PC-3 (cell line): Measurements from ENCODE around the gene NR3C1. TPM values are rescaled to one million over a fixed set of nuclear protein-coding genes. Genes with fewer than 3 reads are reported as not detected.

Experiments
- ATAC-seq: fragments of 200-7000 bp; cut with Tn5 transposase; 2 replicates; pipeline ENCODE4 v1.9.1; 2020; ENCODE audit warnings: mild to moderate bottlenecking, moderate library complexity
- BruUV-seq: library from RNA; stranded (reverse); fragments of 400-500 nt; replicated peaks from 2 replicates; lab custom pipeline; 2021; lab: Mats Ljungman, UMichigan
- CTCF ChIA-PET: fragments of 300-600 bp; sonication (Branson Sonifier 250); formaldehyde crosslinking; loops from one replicate; lab custom pipeline; 2022; ENCODE audit warnings: antibody characterized with exemption; lab: Charles Lee
- POLR2A ChIA-PET: fragments of 300-600 bp; sonication (Branson Sonifier 250); formaldehyde crosslinking; loops from one replicate; lab custom pipeline; 2022; ENCODE audit warnings: antibody characterized with exemption; ENCODE audit not compliant: unreplicated experiment; lab: Charles Lee
- DNase-seq: peaks from one replicate; pipeline ENCODE4 v3.0.0-alpha.2; 2015
- H2AFZ ChIP-seq: fragments of 300-600 bp; sonication (generic); 2 replicates; pipeline ENCODE4 v1.6.0; 2016; ENCODE audit warnings: antibody characterized with exemption, low read length
- H3F3A ChIP-seq: fragments of 300-600 bp; sonication (generic); one replicate; pipeline ENCODE4 v1.6.0; 2017; ENCODE audit warnings: antibody characterized with exemption, low read length, control low read depth, mild to moderate bottlenecking; ENCODE audit not compliant: unreplicated experiment
- H3K27ac ChIP-seq: fragments of 300-600 bp; sonication (generic); 2 replicates; pipeline ENCODE4 v1.5.1; 2016; ENCODE audit warnings: mild to moderate bottlenecking, low read length
- H3K27me3 ChIP-seq: fragments of 300-600 bp; sonication (generic); 2 replicates; pipeline ENCODE4 v1.6.1; 2016; ENCODE audit warnings: low read length, mixed read lengths
- H3K36me3 ChIP-seq: fragments of 300-600 bp; sonication (generic); 2 replicates; pipeline ENCODE4 v1.6.1; 2016; ENCODE audit warnings: low read depth, mixed run types, low read length, mixed read lengths
- H3K4me1 ChIP-seq: fragments of 300-600 bp; sonication (generic); 2 replicates; pipeline ENCODE4 v1.5.1; 2016; ENCODE audit warnings: low read length; ENCODE audit not compliant: insufficient read depth
- H3K4me2 ChIP-seq: fragments of 300-600 bp; sonication (generic); 2 replicates; pipeline ENCODE4 v1.6.0; 2016; ENCODE audit warnings: low read length
- H3K4me3 ChIP-seq: fragments of 300-600 bp; sonication (generic); 2 replicates; pipeline ENCODE4 v1.5.1; 2016; ENCODE audit warnings: mild to moderate bottlenecking, low read length, mixed read lengths
- H3K79me2 ChIP-seq: fragments of 300-600 bp; sonication (generic); 2 replicates; pipeline ENCODE4 v1.6.1; 2017; ENCODE audit warnings: low read length, mixed read lengths
- H3K9ac ChIP-seq: fragments of 300-600 bp; sonication (generic); 2 replicates; pipeline ENCODE4 v1.6.0; 2016; ENCODE audit warnings: mild to moderate bottlenecking, low read length
- H3K9me2 ChIP-seq: fragments of 300-600 bp; sonication (generic); replicated peaks from 2 replicates; pipeline ENCODE4 v1.6.1; 2016; ENCODE audit warnings: mixed run types, low read length, mixed read lengths
- H3K9me3 ChIP-seq: fragments of 300-600 bp; sonication (generic); 2 replicates; pipeline ENCODE4 v1.6.1; 2016; ENCODE audit warnings: low read length, mixed read lengths
- H4K20me1 ChIP-seq: fragments of 300-600 bp; sonication (generic); 2 replicates; pipeline ENCODE4 v1.6.1; 2016; ENCODE audit warnings: low read length, mixed read lengths
- CTCF ChIP-seq: fragments of 300-600 bp; sonication (generic); conservative IDR thresholded peaks from 2 replicates; pipeline ENCODE4 v1.5.1; 2017; ENCODE audit warnings: antibody characterized with exemption, low read depth, mild to moderate bottlenecking, low read length
- EZH2 ChIP-seq: fragments of 300-600 bp; sonication (generic); IDR thresholded peaks from one replicate; pipeline ENCODE4 v1.6.1; 2017; ENCODE audit warnings: antibody characterized with exemption, mild to moderate bottlenecking, low read length; ENCODE audit not compliant: unreplicated experiment
- EZH2phosphoT487 ChIP-seq: fragments of 300-600 bp; sonication (generic); IDR thresholded peaks from 2 replicates; pipeline ENCODE4 v1.6.1; 2018; ENCODE audit warnings: mild to moderate bottlenecking, antibody characterized with exemption, low read length, borderline replicate concordance
- intact Hi-C: fragments of 100-400 bp; cut with micrococcal nuclease; formaldehyde crosslinking; loops from 2 replicates; pipeline ENCODE4 v1.9.0; 2023
- total RNA-seq: library from RNA; depleted of rRNA; stranded (reverse); fragments of >200 nt; gene quantifications from 2 replicates; pipeline ENCODE4 v1.2.3, GENCODE V29; 2014

Gene NR3C1
- total RNA-seq, 1 experiment from 2014 or later: 13.0 TPM

- Histone ChIP-seq H3K79me2 (peaks cover 68% of the 10 kb centered on the region), H3K4me1 (peaks cover 6% of the 10 kb centered on the region; the same call in 1 of the 2 replicates), H3K4me2 (no peak overlapping the region), H3K27ac (no peak overlapping the region), H3K9me3 (no peaks in the 10 kb centered on the region), H3K9ac (no peak overlapping the region), H3K27me3 (no peaks in the 10 kb centered on the region), H4K20me1 (peaks cover 4% of the 10 kb centered on the region; the same call in 1 of the 2 replicates), H2AFZ (no peak overlapping the region), H3K4me3 (no peak overlapping the region), H3F3A (no peaks in the 10 kb centered on the region), H3K36me3 (0 out of 2 replicates have a peak, but pooled peaks cover 1% of the 10 kb centered on the region), H3K9me2 (no peaks in the 10 kb centered on the region)
- ATAC-seq (no peak), DNase-seq (no peak)
- TF ChIP-seq EZH2phosphoT487: no peak
- no peak for TF ChIP-seq CTCF
- no peak for TF ChIP-seq EZH2
- ChIA-PET CTCF (no interaction called here), POLR2A (no interaction called here)
- intact Hi-C loops: no loop called here
- BruUV-seq: no TSS peak
Measured at GRCh38 chr5:143364061-143364460, 39.4 kb downstream of the NR3C1 start.

DNA sequence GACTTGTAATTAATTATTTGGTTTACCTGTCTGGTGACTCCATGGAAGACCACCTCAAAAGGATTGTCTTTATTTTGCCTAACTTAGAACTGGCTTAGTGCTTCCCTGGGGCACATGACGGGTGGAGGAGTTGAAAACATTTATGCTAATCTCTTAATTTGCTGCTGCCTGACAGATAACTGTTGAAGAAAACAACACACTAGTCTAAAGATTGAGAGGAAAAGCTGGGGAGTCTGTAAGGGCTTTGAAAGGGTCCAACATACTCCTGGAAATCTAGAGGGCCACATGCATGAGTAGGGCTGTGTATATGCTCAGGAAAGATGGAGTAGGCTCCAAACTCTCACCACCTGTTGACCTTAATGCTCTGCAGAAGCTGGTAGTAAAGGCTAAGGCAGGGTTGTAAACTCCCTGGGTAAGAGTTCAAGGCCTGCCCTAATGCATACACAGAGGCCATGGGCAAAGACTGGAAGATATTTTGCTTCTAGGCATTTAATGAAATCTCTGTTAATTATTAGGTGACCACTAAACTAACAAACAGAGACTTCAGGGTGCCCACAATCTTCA, 40.7 kb downstream of the NR3C1 start:
- BruUV-seq: no TSS peak
- no peaks in the 10 kb centered on the region for H3K27me3 ChIP-seq
- peaks cover 4% of the 10 kb centered on the region; the same call in 1 of the 2 replicates for H4K20me1 ChIP-seq
- no peaks in the 10 kb centered on the region for H3K9me2 ChIP-seq
- ATAC-seq (peak; percentile 20; the same call in 1 of the 2 replicates), DNase-seq (peak; percentile 7)
- no peak overlapping the region for H2AFZ ChIP-seq
- POLR2A ChIA-PET: no interaction called here
- no peak overlapping the region for H3K4me3 ChIP-seq
- no peak overlapping the region for H3K9ac ChIP-seq
- TF ChIP-seq EZH2phosphoT487 (no peak), CTCF (no peak), EZH2 (no peak)
- no peaks in the 10 kb centered on the region for H3K36me3 ChIP-seq
- CTCF ChIA-PET: no interaction called here
- H3K4me1 ChIP-seq: peaks cover 6% of the 10 kb centered on the region; the same call in 1 of the 2 replicates
- H3K4me2 ChIP-seq: no peak overlapping the region
- peaks cover 70% of the 10 kb centered on the region for H3K79me2 ChIP-seq
- H3K9me3 ChIP-seq: no peaks in the 10 kb centered on the region
- intact Hi-C loops: no loop called here
- H3F3A ChIP-seq: no peaks in the 10 kb centered on the region
- H3K27ac ChIP-seq: no peak overlapping the region

DNA sequence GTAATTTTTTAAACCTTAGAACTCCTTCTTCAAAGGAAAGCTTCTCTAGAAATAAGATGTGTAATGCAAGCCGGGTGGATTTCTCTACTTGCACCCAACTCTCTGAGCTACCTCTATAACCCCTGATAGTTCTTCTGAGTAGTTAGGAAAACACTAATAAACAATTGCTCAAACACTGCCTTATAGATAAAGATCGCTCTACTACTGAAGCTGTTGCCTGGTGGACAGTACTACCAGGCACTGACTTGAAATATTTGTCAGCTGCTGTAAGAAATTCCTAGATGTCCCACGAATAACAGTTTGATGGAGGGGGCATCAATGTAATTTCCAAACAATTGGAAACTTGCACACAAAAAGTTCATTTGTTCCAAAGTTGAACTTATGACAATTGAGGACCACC, 42.0 kb downstream of the NR3C1 start:
- H3K9me2 ChIP-seq: no peaks in the 10 kb centered on the region
- no peak overlapping the region for H3K27ac ChIP-seq
- peaks cover 7% of the 10 kb centered on the region; the same call in 1 of the 2 replicates for H3K4me1 ChIP-seq
- POLR2A ChIA-PET: interaction anchor here (0.6 kb wide), 1 partner anchor 181 kb away, joined by 3 read pairs; no protein-coding TSS in a partner anchor
- H3K36me3 ChIP-seq: no peaks in the 10 kb centered on the region
- no peak overlapping the region for H3K4me3 ChIP-seq
- intact Hi-C loops: no loop called here
- ATAC-seq: no peak
- no peak overlapping the region for H3K4me2 ChIP-seq
- H3K79me2 ChIP-seq: peaks cover 70% of the 10 kb centered on the region
- CTCF ChIA-PET: no interaction called here
- no peak overlapping the region for H2AFZ ChIP-seq
- no peak overlapping the region for H3K9ac ChIP-seq
- no peak for TF ChIP-seq EZH2
- TF ChIP-seq EZH2phosphoT487: no peak
- no peak for TF ChIP-seq CTCF
- no peaks in the 10 kb centered on the region for H3K9me3 ChIP-seq
- no TSS peak for BruUV-seq
- H3F3A ChIP-seq: no peaks in the 10 kb centered on the region
- no peak for DNase-seq
- H4K20me1 ChIP-seq: peaks cover 4% of the 10 kb centered on the region; the same call in 1 of the 2 replicates
- no peaks in the 10 kb centered on the region for H3K27me3 ChIP-seq
